ENCODE results near the gene BST1. TPM values are rescaled to one million over a fixed set of nuclear protein-coding genes. Genes with fewer than 3 reads are reported as not detected.

Gene BST1
- total and polyA plus RNA-seq, 2 of the 8 experiments (the other 6 are each of a cell fraction or from before 2014, with no cell fraction given): 0.52 to 0.54 TPM

DNA sequence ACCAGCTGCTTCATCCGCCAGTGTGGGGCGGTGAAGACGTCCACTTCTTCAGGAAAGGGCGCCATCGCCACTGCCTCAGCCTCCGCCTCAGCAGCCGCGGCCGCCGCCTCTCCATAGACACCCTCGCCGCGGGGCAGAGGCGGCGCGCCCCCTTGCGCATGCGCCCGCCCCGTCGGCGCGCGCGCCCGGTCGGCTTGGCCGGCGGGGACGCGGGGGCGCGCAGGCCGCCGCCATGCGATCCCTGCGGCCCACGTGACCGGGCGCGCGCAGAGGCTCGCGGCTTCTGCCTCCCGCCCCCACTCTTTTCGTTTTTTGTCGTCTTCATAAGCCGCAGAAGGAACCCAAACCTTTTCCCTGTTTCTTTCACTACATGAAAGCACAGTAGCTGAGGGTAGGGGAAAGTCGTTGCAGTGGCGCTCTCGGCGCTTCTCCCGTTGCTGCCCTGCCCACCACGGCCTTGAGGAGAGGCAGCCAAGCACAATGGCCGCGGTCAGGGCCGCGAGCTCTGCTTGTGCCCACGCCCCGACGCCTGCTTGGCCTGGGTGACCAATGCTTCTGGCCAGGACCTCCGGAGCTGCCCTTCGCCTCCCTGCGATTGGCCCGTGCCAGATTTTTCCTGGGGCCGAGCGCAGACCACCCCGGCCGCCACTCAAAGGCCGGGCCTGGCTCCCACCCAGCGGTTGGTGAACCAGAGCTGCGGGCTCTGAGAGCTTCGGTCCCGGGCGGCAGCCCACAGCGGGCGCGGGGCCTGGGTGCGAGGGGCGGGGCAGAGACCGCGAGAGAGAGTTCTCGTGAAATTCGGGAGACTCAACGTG lies 47.4 kb upstream of the BST1 start, which contains the start of gene FBXL5 (continued):
- TF ChIP-seq CHD7 (IDR thresholded peaks at IDR 0.05; ENCODE audit: insufficient replicate concordance, low read length): no peak
